ENCODE measurements around the gene AIFM1. TPM values are rescaled to one million over a fixed set of nuclear protein-coding genes. Genes with fewer than 3 reads are reported as not detected.

The AIFM1 gene
- total and polyA plus RNA-seq, 2 of the 4 experiments (the other 2 are of a cell fraction), result 22.0 to 27.4 TPM

- H3K4ac ChIP-seq (ENCODE audit: low read depth, low read length), result no peak overlapping the region
- DNase-seq (no peak), ATAC-seq (ENCODE audit: low read depth) (no peak)
- TF ChIP-seq MXI1 (IDR thresholded peaks at IDR 0.05; ENCODE audit: borderline replicate concordance, low read depth, low read length) (no peak), RCOR1 (IDR thresholded peaks at IDR 0.05; ENCODE audit: insufficient replicate concordance, low read length) (no peak), CEBPB (IDR thresholded peaks at IDR 0.05; ENCODE audit: low read depth, low read length) (no peak), MAZ (IDR thresholded peaks at IDR 0.05; ENCODE audit: borderline replicate concordance, low read depth, low read length) (no peak), MAFK (IDR thresholded peaks at IDR 0.05; ENCODE audit: low read depth, low read length) (no peak), RFX5 (IDR thresholded peaks at IDR 0.05; ENCODE audit: low read depth, low read length) (no peak), RAD21 (IDR thresholded peaks at IDR 0.05; ENCODE audit: low read length) (no peak), CTCF (conservative IDR thresholded peaks at IDR 0.05; ENCODE audit: low read depth, low read length) (no peak), USF2 (IDR thresholded peaks at IDR 0.05; ENCODE audit: low read depth, low read length) (no peak), NFE2L2 (IDR thresholded peaks at IDR 0.05; ENCODE audit: low read depth, low read length) (no peak), BHLHE40 (IDR thresholded peaks at IDR 0.05; ENCODE audit: low read depth, low read length) (no peak), FOS (IDR thresholded peaks at IDR 0.05; ENCODE audit: low read depth, low read length) (no peak), SMC3 (IDR thresholded peaks at IDR 0.05; ENCODE audit: low read depth, low read length) (no peak), POLR2A (IDR thresholded peaks at IDR 0.05; ENCODE audit: low read depth, low read length) (no peak), ELK1 (IDR thresholded peaks at IDR 0.05; ENCODE audit: borderline replicate concordance, low read depth, low read length) (no peak), CHD1 (IDR thresholded peaks at IDR 0.05; ENCODE audit: low read depth, low read length) (no peak)
- WGBS, 2 experiments (ENCODE audit: extremely low coverage in 2 of 2, insufficient read length in 1 of 2), result no CpG with 5 or more reads among the region's 2 CpGs
- no peak overlapping the region for H3K4me2 ChIP-seq (ENCODE audit: low read depth, low read length)
- no peak overlapping the region for H2BK15ac ChIP-seq (ENCODE audit: low read depth, low read length)
- dilution Hi-C loops (cut with HindIII; ENCODE audit: low sequenced_read_pairs, unreplicated experiment), result no loop called here
- ChIA-PET CTCF (no interaction called here), POLR2A (ENCODE audit: unreplicated experiment) (no interaction called here)
- H2AFZ ChIP-seq (replicated peaks; ENCODE audit: low read length, poor library complexity), result no peak overlapping the region
- intact Hi-C loops (cut with micrococcal nuclease), result no loop called here
- H3K27me3 ChIP-seq (ENCODE audit: control insufficient read depth, insufficient read depth, low read length), result no peaks in the 10 kb centered on the region; the same call in 1 of the 2 replicates
- H4K8ac ChIP-seq (ENCODE audit: low read depth in 2 of 2, low read length in 2 of 2), result no peak overlapping the region
- in situ Hi-C loops (cut with MboI; ENCODE audit: low sequenced_read_pairs), result loop anchor here (25.0 kb wide), 1 partner anchor 573 kb away; no protein-coding TSS in a partner anchor
- no peak overlapping the region for H3K56ac ChIP-seq (ENCODE audit: extremely low read depth, insufficient read depth, low read length)
- no peak overlapping the region for H4K5ac ChIP-seq (ENCODE audit: low read depth, low read length)
- H3K18ac ChIP-seq (ENCODE audit: low read depth, low read length), result no peak overlapping the region
- no TSS peak for BruUV-seq (replicated peaks)
- H2BK20ac ChIP-seq (ENCODE audit: low read depth, low read length), result no peak overlapping the region
- H3K14ac ChIP-seq (replicated peaks; ENCODE audit: low read depth, low read length), result no peak overlapping the region
- no peak overlapping the region for H2BK120ac ChIP-seq (ENCODE audit: low read depth, low read length)
- H2BK5ac ChIP-seq (ENCODE audit: low read depth, low read length, poor library complexity, severe bottlenecking), result no peak overlapping the region
- H4K20me1 ChIP-seq (ENCODE audit: insufficient read depth, low read length), result no peaks in the 10 kb centered on the region
- no peaks in the 10 kb centered on the region; the same call in 1 of the 2 replicates for H3K9me1 ChIP-seq (ENCODE audit: insufficient read depth, low read length)
- H4K91ac ChIP-seq (ENCODE audit: insufficient read depth, low read depth, low read length), result no peak overlapping the region
- no peak overlapping the region for H3K23ac ChIP-seq (ENCODE audit: low read depth, low read length)
- H3K9ac ChIP-seq (ENCODE audit: low read depth, low read length), result no peak overlapping the region
- H2AK9ac ChIP-seq (replicated peaks; ENCODE audit: low read depth, low read length, poor library complexity), result no peak overlapping the region
- no peak overlapping the region for H3K4me3 ChIP-seq (ENCODE audit: insufficient read depth, low read depth, low read length)
- H3K79me1 ChIP-seq (ENCODE audit: low read depth in 1 of 2, low read length in 2 of 2), result no peaks in the 10 kb centered on the region
- no peaks in the 10 kb centered on the region for H3K9me3 ChIP-seq (ENCODE audit: control insufficient read depth, insufficient read depth, low read length)
- no peak overlapping the region for H2AK5ac ChIP-seq (ENCODE audit: low read depth, low read length)
- H3K27ac ChIP-seq (ENCODE audit: insufficient read depth, low read length), result no peak overlapping the region
- H3K36me3 ChIP-seq (ENCODE audit: control insufficient read depth, insufficient read depth, low read length), result no peaks in the 10 kb centered on the region
- no peaks in the 10 kb centered on the region for H3K4me1 ChIP-seq (ENCODE audit: control insufficient read depth, insufficient read depth, low read length)
Measured at GRCh38 chrX:130184857-130185256, 19.2 kb upstream of the AIFM1 start.

Measured in IMR-90 (cell line).